HCT116 (cell line): Measurements from ENCODE around the gene WSCD1. TPM values are rescaled to one million over a fixed set of nuclear protein-coding genes. Genes with fewer than 3 reads are reported as not detected.

ENCODE experiments used
- ATAC-seq: fragments of 200-7000 bp; cut with Tn5 transposase; 2 replicates; pipeline ENCODE4 v1.9.1; 2020; ENCODE audit warnings: mild to moderate bottlenecking, moderate library complexity
- BruUV-seq: library from RNA; stranded (reverse); fragments of 400-500 nt; replicated peaks from 2 replicates; lab custom pipeline; 2021; lab: Mats Ljungman, UMichigan
- CTCF ChIA-PET: fragments of 300-600 bp; sonication (Branson Sonifier 250); formaldehyde crosslinking; loops from one replicate; lab custom pipeline; 2021; ENCODE audit warnings: antibody characterized with exemption; lab: Charles Lee
- POLR2A ChIA-PET: fragments of 300-600, 350-600 bp; sonication (Branson Sonifier 250); formaldehyde crosslinking; loops from one replicate; lab custom pipeline; 2021; ENCODE audit warnings: antibody characterized with exemption; lab: Charles Lee
- RAD21 ChIA-PET, 2 experiments: fragments of 300-600 bp; sonication (Branson Sonifier 250); formaldehyde crosslinking; loops; one replicate each; lab custom pipeline; 2023; ENCODE audit warnings: low total read pairs in 2 of 2; ENCODE audit not compliant: uncharacterized antibody in 2 of 2, unreplicated experiment in 2 of 2, low non-redundant PET in 1 of 2; lab: Charles Lee
- DNase-seq: peaks from one replicate; pipeline ENCODE4 v3.0.0-alpha.2; 2010; ENCODE audit warnings: low read depth, low spot score
- H2AFZ ChIP-seq: fragments of 200-600 bp; shearing (Covaris generic), sonication (generic); 2 replicates; pipeline ENCODE4 v1.6.1; 2017; ENCODE audit warnings: low read depth, mixed run types, mixed read lengths, antibody characterized with exemption, low read length; ENCODE audit not compliant: poor library complexity, severe bottlenecking
- H3K27ac ChIP-seq: 2 replicates; pipeline ENCODE4 v1.5.1; 2012; ENCODE audit warnings: low read depth, low read length
- H3K27me3 ChIP-seq: fragments of 200-600 bp; sonication (generic); 2 replicates; pipeline ENCODE4 v1.6.1; 2016; ENCODE audit warnings: mixed run types, low read length, mixed read lengths; ENCODE audit not compliant: insufficient read depth
- H3K36me3 ChIP-seq, 2 experiments: fragments of 200-500 bp in 1 of 2; fragments of 200-600 bp in 1 of 2; sonication (Bioruptor generic) in 1 of 2; sonication (generic) in 1 of 2; 2 replicates each; pipeline versions ENCODE4 v1.5.1 to v1.6.1; 2014 to 2016; ENCODE audit warnings: low read length in 2 of 2, inconsistent platforms in 1 of 2, mixed read lengths in 1 of 2, mixed run types in 1 of 2; ENCODE audit not compliant: insufficient read depth in 2 of 2, control insufficient read depth in 1 of 2
- H3K4me1 ChIP-seq, 2 experiments: fragments of 200-600 bp in 1 of 2; sonication (generic) in 1 of 2; 2 replicates each; pipeline versions ENCODE4 v1.5.1 to v1.6.1; 2012 to 2017; ENCODE audit warnings: low read length in 2 of 2, inconsistent platforms in 1 of 2, mild to moderate bottlenecking in 1 of 2, mixed read lengths in 1 of 2, mixed run types in 1 of 2, moderate library complexity in 1 of 2; ENCODE audit not compliant: insufficient read depth in 2 of 2, control insufficient read depth in 1 of 2
- H3K4me2 ChIP-seq: fragments of 200-600 bp; sonication (generic); 2 replicates; pipeline ENCODE4 v1.6.1; 2017; ENCODE audit warnings: mixed run types, low read length, mixed read lengths
- H3K4me3 ChIP-seq, 2 experiments: fragments of 200-600 bp in 1 of 2; sonication (generic) in 1 of 2; replicated peaks in 1 of 2; 2 replicates each; pipeline ENCODE4 v1.5.1; 2011 to 2016; ENCODE audit warnings: low read length in 2 of 2, control low read depth in 1 of 2, low read depth in 1 of 2, mild to moderate bottlenecking in 1 of 2, mixed read lengths in 1 of 2, mixed run types in 1 of 2
- H3K79me2 ChIP-seq: fragments of 200-600 bp; sonication (generic); 2 replicates; pipeline ENCODE4 v1.6.1; 2017; ENCODE audit warnings: mild to moderate bottlenecking, mixed run types, low read length, moderate library complexity, mixed read lengths; ENCODE audit not compliant: insufficient read depth
- H3K9ac ChIP-seq: fragments of 200-600 bp; sonication (generic); 2 replicates; pipeline ENCODE4 v1.6.1; 2016; ENCODE audit warnings: low read length, mixed read lengths
- H3K9me2 ChIP-seq: fragments of 200-600 bp; sonication (generic), shearing (Covaris generic); 2 replicates; pipeline ENCODE4 v1.6.1; 2017; ENCODE audit warnings: mixed run types, mild to moderate bottlenecking, moderate library complexity; ENCODE audit not compliant: insufficient read depth
- H3K9me3 ChIP-seq, 2 experiments: fragments of 200-500 bp in 1 of 2; fragments of 200-600 bp in 1 of 2; sonication (Bioruptor generic) in 1 of 2; sonication (generic) in 1 of 2; 2 replicates each; pipeline ENCODE4 v1.6.1; 2014 to 2017; ENCODE audit warnings: low read length in 2 of 2, mixed read lengths in 2 of 2, inconsistent platforms in 1 of 2, low read depth in 1 of 2, mild to moderate bottlenecking in 1 of 2, mixed run types in 1 of 2, moderate library complexity in 1 of 2; ENCODE audit not compliant: control insufficient read depth in 1 of 2, insufficient read depth in 1 of 2
- H4K20me1 ChIP-seq: fragments of 200-600 bp; sonication (generic), shearing (Covaris generic); 2 replicates; pipeline ENCODE4 v1.6.1; 2017; ENCODE audit warnings: mixed run types, mild to moderate bottlenecking, moderate library complexity; ENCODE audit not compliant: insufficient read depth
- ELF1 ChIP-seq: IDR thresholded peaks from 2 replicates; pipeline ENCODE4 v1.6.1; 2012; ENCODE audit warnings: low read depth, borderline replicate concordance
- EZH2 ChIP-seq: fragments of 200-600 bp; sonication (generic); IDR thresholded peaks from 2 replicates; pipeline ENCODE4 v1.6.1; 2017; ENCODE audit warnings: antibody characterized with exemption, mixed run types
- JUND ChIP-seq: IDR thresholded peaks from 2 replicates; pipeline ENCODE4 v1.6.1; 2012
- POLR2A ChIP-seq: IDR thresholded peaks from 2 replicates; pipeline ENCODE4 v1.7.0; 2011; ENCODE audit warnings: borderline replicate concordance; ENCODE audit not compliant: insufficient read depth, insufficient read length; ENCODE audit errors: extremely low read depth
- SIN3A ChIP-seq: IDR thresholded peaks from 2 replicates; pipeline ENCODE4 v1.6.1; 2012; ENCODE audit warnings: low read depth
- SRF ChIP-seq: IDR thresholded peaks from 2 replicates; pipeline ENCODE4 v1.6.1; 2012; ENCODE audit warnings: low read depth
- ZFX ChIP-seq: fragments of 450-650 bp; IDR thresholded peaks from 2 replicates; pipeline ENCODE4 v1.6.1; 2017
- intact Hi-C: fragments of 100-400 bp; cut with micrococcal nuclease; formaldehyde crosslinking; loops from 2 replicates; pipeline ENCODE4 v1.10.0; 2022
- total RNA-seq: library from RNA; stranded (reverse); gene quantifications from one replicate; pipeline ENCODE4 v1.2.1, GENCODE V29; 2021; ENCODE audit not compliant: unreplicated experiment
- TF ChIP-seq, protein P1 (sequence below): IDR thresholded peaks from 2 replicates; pipeline ENCODE4 v1.6.1; 2012
- TF ChIP-seq, protein P2 (sequence below): IDR thresholded peaks from 2 replicates; pipeline ENCODE4 v1.6.1; 2012; ENCODE audit warnings: low read depth

WSCD1 gene
- total RNA-seq, 1 experiment from 2014 or later = 0.15 TPM

- no peak for TF ChIP-seq ELF1
- TF ChIP-seq ZFX = no peak
- TF ChIP-seq POLR2A = no peak
- TF ChIP-seq EZH2 = no peak
- TF ChIP-seq JUND = no peak
- TF ChIP-seq SRF = no peak
- ATAC-seq (no peak), DNase-seq (no peak)
- intact Hi-C loops = no loop called here
- no peak overlapping the region for H2AFZ ChIP-seq
- H3K27me3 ChIP-seq = peaks cover 3% of the 10 kb centered on the region; the same call in 1 of the 2 replicates
- RAD21 ChIA-PET = no interaction called here
- no peaks in the 10 kb centered on the region for H3K36me3 ChIP-seq
- no peak overlapping the region for H3K27ac ChIP-seq
- no peak overlapping the region for H3K4me2 ChIP-seq
- no peak overlapping the region for H3K4me3 ChIP-seq
- POLR2A ChIA-PET = no interaction called here
- H3K9me3 ChIP-seq = no peaks in the 10 kb centered on the region
- no peaks in the 10 kb centered on the region for H3K9me2 ChIP-seq
- H3K4me1 ChIP-seq = no peaks in the 10 kb centered on the region
- H3K79me2 ChIP-seq = no peaks in the 10 kb centered on the region
- CTCF ChIA-PET = no interaction called here
- H4K20me1 ChIP-seq = no peaks in the 10 kb centered on the region
- no TSS peak for BruUV-seq
- H3K9ac ChIP-seq = no peak overlapping the region
Measured at GRCh38 chr17:6077752-6078151, 7.6 kb downstream of the WSCD1 start.

DNA sequence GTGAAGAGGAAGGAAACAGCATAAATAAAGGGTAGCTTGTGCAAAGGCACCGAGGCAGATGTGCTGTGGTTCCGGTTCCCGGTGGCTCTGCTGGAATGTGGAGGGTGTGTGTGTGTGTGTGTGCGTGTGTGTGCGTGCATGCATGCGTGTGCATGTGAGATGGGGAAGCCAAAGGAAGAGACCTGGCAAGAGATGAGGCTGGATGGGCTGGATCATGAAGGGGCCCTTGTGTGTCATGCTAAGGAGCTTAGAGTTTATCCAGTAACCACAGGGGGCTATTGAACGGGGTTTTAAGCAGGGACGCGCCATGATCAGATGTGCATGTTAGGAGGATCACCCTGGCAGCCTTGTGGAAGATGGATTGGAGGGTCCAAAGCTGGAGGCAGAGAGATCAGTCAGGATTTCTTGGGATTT, 8.3 kb downstream of the WSCD1 start:
- ChIA-PET POLR2A (no interaction called here), CTCF (no interaction called here), RAD21 (no interaction called here)
- Histone ChIP-seq H3K9me2 (no peaks in the 10 kb centered on the region), H3K4me3 (no peak overlapping the region), H3K79me2 (no peaks in the 10 kb centered on the region), H4K20me1 (no peaks in the 10 kb centered on the region), H3K4me1 (no peaks in the 10 kb centered on the region), H3K36me3 (no peaks in the 10 kb centered on the region), H3K9me3 (no peaks in the 10 kb centered on the region), H2AFZ (no peak overlapping the region), H3K27me3 (peaks cover 3% of the 10 kb centered on the region; the same call in 1 of the 2 replicates), H3K9ac (no peak overlapping the region), H3K4me2 (no peak overlapping the region), H3K27ac (no peak overlapping the region)
- intact Hi-C loops = no loop called here
- no peak for TF ChIP-seq SIN3A
- TF ChIP-seq, protein P1, sequence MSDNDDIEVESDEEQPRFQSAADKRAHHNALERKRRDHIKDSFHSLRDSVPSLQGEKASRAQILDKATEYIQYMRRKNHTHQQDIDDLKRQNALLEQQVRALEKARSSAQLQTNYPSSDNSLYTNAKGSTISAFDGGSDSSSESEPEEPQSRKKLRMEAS = no peak
- TF ChIP-seq, protein P2, sequence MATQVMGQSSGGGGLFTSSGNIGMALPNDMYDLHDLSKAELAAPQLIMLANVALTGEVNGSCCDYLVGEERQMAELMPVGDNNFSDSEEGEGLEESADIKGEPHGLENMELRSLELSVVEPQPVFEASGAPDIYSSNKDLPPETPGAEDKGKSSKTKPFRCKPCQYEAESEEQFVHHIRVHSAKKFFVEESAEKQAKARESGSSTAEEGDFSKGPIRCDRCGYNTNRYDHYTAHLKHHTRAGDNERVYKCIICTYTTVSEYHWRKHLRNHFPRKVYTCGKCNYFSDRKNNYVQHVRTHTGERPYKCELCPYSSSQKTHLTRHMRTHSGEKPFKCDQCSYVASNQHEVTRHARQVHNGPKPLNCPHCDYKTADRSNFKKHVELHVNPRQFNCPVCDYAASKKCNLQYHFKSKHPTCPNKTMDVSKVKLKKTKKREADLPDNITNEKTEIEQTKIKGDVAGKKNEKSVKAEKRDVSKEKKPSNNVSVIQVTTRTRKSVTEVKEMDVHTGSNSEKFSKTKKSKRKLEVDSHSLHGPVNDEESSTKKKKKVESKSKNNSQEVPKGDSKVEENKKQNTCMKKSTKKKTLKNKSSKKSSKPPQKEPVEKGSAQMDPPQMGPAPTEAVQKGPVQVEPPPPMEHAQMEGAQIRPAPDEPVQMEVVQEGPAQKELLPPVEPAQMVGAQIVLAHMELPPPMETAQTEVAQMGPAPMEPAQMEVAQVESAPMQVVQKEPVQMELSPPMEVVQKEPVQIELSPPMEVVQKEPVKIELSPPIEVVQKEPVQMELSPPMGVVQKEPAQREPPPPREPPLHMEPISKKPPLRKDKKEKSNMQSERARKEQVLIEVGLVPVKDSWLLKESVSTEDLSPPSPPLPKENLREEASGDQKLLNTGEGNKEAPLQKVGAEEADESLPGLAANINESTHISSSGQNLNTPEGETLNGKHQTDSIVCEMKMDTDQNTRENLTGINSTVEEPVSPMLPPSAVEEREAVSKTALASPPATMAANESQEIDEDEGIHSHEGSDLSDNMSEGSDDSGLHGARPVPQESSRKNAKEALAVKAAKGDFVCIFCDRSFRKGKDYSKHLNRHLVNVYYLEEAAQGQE = no peak
- DNase-seq (no peak), ATAC-seq (no peak)
- BruUV-seq = no TSS peak
